ENCODE data around the gene LAS1L. TPM values are rescaled to one million over a fixed set of nuclear protein-coding genes. Genes with fewer than 3 reads are reported as not detected.
"Not testable (repeated sequence)": the region's sequence is repeated elsewhere in the genome, so short reads cannot be mapped to it uniquely, and the experiment has no call there.

The LAS1L gene
- polyA plus RNA-seq, 2 of the 4 experiments (the other 2 are of a cell fraction) = 67.7 to 72.0 TPM

DNA sequence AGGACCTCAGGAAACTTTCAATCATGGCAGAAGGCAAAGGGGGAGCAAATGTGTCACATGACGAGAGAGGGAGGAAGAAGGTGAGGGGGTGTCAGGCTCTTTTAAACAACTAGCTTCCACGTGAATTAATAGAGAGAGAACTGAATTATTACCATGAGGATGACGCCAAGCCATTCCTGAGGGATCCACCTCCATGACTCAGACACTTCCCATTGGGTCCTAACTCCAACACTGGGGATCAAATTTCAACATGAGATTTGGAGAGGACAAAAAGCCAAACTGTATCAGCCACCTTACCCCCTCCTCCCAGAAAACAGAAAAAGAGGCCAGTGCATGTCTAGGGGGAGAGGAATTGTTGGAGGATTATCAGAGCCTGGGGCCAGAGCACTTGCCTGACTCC lies 40.4 kb upstream of the LAS1L start:
- ChIA-PET CTCF (no interaction called here), POLR2A (no interaction called here)
- Histone ChIP-seq H3K4me3 (no peak overlapping the region), H3K4me1 (no peaks in the 10 kb centered on the region), H3K27ac (no peak overlapping the region), H3K4me2 (no peak overlapping the region), H3K9me3 (no peaks in the 10 kb centered on the region)
- 11% methylated on average over 3 of the region's 3 CpGs for WGBS (ENCODE audit: missing lambda C conversion rate)
- ATAC-seq = no peak
- no peak for FAIRE-seq
- DNase-seq (ENCODE audit: low read depth in 1 of 2, low spot score in 1 of 2) = no peak
- TF ChIP-seq JUN (IDR thresholded peaks at IDR 0.05) (no peak), JUNB (IDR thresholded peaks at IDR 0.05) (no peak)

DNA sequence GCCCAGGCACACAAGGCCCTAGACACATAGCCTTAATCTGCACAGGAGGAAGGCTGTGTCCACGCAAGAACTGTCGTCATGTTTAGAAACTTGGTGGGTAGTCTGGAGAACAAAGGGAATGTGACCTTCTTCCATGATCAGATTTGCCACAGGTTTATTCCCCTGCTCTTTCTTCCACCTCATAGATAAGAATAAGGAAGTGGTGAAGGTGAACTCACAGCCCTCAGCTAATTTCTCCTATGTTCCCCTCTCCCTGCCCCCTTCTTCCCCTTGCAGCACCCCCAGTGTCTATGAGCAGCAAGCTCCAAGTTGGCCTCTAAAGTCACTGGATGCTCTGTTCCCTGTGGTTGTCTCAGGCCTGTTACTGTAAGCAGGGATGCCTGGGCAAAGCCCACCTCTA lies 39.8 kb upstream of the LAS1L start:
- Histone ChIP-seq H3K4me3 (no peak overlapping the region), H3K4me1 (no peaks in the 10 kb centered on the region), H3K4me2 (no peak overlapping the region), H3K27ac (no peak overlapping the region), H3K9me3 (no peaks in the 10 kb centered on the region)
- DNase-seq (ENCODE audit: low read depth in 1 of 2, low spot score in 1 of 2) (no peak), FAIRE-seq (no peak), ATAC-seq (no peak)
- ChIA-PET CTCF (no interaction called here), POLR2A (no interaction called here)
- 44% methylated on average over 2 of the region's 2 CpGs for WGBS (ENCODE audit: missing lambda C conversion rate)
- TF ChIP-seq EHMT2 (IDR thresholded peaks at IDR 0.05; ENCODE audit: low read depth) (no peak), HOXB5 (CRISPR knock-in tag; IDR thresholded peaks at IDR 0.05) (no peak), HOXB13 (CRISPR knock-in tag; IDR thresholded peaks at IDR 0.05; ENCODE audit: low read depth) (no peak), RCOR1 (IDR thresholded peaks at IDR 0.05; ENCODE audit: low read depth, low read length) (no peak), FOSB (CRISPR knock-in tag; IDR thresholded peaks at IDR 0.05) (no peak)
- TF ChIP-seq, protein P1, sequence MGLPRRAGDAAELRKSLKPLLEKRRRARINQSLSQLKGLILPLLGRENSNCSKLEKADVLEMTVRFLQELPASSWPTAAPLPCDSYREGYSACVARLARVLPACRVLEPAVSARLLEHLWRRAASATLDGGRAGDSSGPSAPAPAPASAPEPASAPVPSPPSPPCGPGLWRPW (IDR thresholded peaks at IDR 0.05) = no peak

GRCh38 chrX:65572971-65573370 lies 38.4 kb upstream of the LAS1L start:
- ATAC-seq (no peak), DNase-seq (ENCODE audit: low read depth in 1 of 2, low spot score in 1 of 2) (no peak), FAIRE-seq (no peak)
- CTCF ChIA-PET = no interaction called here
- H3K27ac ChIP-seq = no peak overlapping the region
- H3K9me3 ChIP-seq = no peaks in the 10 kb centered on the region
- H3K4me3 ChIP-seq = no peak overlapping the region
- no peak overlapping the region for H3K4me2 ChIP-seq
- POLR2A ChIA-PET = no interaction called here
- 67% methylated on average over 4 of the region's 4 CpGs for WGBS (ENCODE audit: missing lambda C conversion rate)
- TF ChIP-seq MAX (IDR thresholded peaks at IDR 0.05) = no peak
- TF ChIP-seq, protein P1 (IDR thresholded peaks at IDR 0.05) = no peak
- TF ChIP-seq CHD2 (IDR thresholded peaks at IDR 0.05; ENCODE audit: low read length, partially characterized antibody) = no peak
- TF ChIP-seq KDM1A (IDR thresholded peaks at IDR 0.05; ENCODE audit: low read depth) = no peak
- no peak for TF ChIP-seq BCL3 (IDR thresholded peaks at IDR 0.05)
- no peak for TF ChIP-seq CEBPB (IDR thresholded peaks at IDR 0.05)
- no peak for TF ChIP-seq EHF (CRISPR knock-in tag; IDR thresholded peaks at IDR 0.05)
- TF ChIP-seq MYC (IDR thresholded peaks at IDR 0.05; ENCODE audit: borderline replicate concordance, low read length) = no peak
- no peak for TF ChIP-seq RFX5 (IDR thresholded peaks at IDR 0.05)
- TF ChIP-seq SMC3 (IDR thresholded peaks at IDR 0.05) = no peak
- TF ChIP-seq GATA3 (IDR thresholded peaks at IDR 0.05; ENCODE audit: borderline replicate concordance) = no peak
- no peak for TF ChIP-seq HEYL (CRISPR knock-in tag; IDR thresholded peaks at IDR 0.05)
- TF ChIP-seq EP300 (IDR thresholded peaks at IDR 0.05) = no peak
- no peak for TF ChIP-seq FOSB (CRISPR knock-in tag; IDR thresholded peaks at IDR 0.05)
- no peak for TF ChIP-seq HDAC2 (IDR thresholded peaks at IDR 0.05)
- TF ChIP-seq PHF8 (IDR thresholded peaks at IDR 0.05; ENCODE audit: borderline replicate concordance, low read depth) = no peak
- TF ChIP-seq ZSCAN20 (CRISPR knock-in tag; IDR thresholded peaks at IDR 0.05) = no peak
- TF ChIP-seq ZC3H11A (IDR thresholded peaks at IDR 0.05) = no peak
- TF ChIP-seq MAZ (IDR thresholded peaks at IDR 0.05; ENCODE audit: borderline replicate concordance, low read depth, low read length) = no peak
- TF ChIP-seq POLR2A (IDR thresholded peaks at IDR 0.05; ENCODE audit: low read length) = no peak
- H3K4me1 ChIP-seq = no peaks in the 10 kb centered on the region

DNA sequence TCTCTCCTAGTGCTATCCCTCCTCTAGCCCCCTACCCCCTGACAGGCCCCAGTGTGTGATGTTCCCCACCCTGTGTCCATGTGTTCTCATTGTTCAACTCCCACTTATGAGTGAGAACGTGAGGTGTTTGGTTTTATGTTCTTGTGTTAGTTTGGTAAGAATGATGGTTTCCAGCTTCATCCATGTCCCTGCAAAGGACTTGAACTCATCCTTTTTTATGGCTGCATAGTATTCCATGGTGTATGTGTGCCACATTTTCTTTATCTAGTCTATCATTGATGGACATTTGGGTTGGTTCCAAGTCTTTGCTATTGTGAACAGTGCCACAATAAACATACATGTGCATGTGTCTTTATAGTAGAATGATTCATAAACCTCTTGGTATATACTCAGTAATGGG lies 28.3 kb upstream of the LAS1L start:
- DNase-seq (ENCODE audit: low read depth in 1 of 2, low spot score in 1 of 2); ATAC-seq; POLR2A ChIA-PET; H3K9me3 ChIP-seq; H3K27ac ChIP-seq; FAIRE-seq; H3K4me1 ChIP-seq; CTCF ChIA-PET; H3K4me3 ChIP-seq; H3K4me2 ChIP-seq: not testable (repeated sequence)
- 7% methylated on average over 1 of the region's 1 CpG for WGBS (ENCODE audit: missing lambda C conversion rate)

Data from A549 (cell line).